Esophagus squamous epithelium (tissue), 5 donors: ENCODE measurements around the gene CXADR. TPM values are rescaled to one million over a fixed set of nuclear protein-coding genes. Genes with fewer than 3 reads are reported as not detected.
A peak's percentile ranks its signal among the peaks of the same experiment; 100 is the strongest.

ENCODE experiments used
- DNase-seq: peaks from one replicate; lab custom pipeline; 2025; lab: John Stamatoyannopoulos, UW
- H3K27ac ChIP-seq, 4 donors: fragments of 200-600 bp; sonication (generic); one replicate each; pipeline ENCODE4 v1.5.1; 2016 to 2019; ENCODE audit warnings: mild to moderate bottlenecking in 1 of 4
- H3K27me3 ChIP-seq, 4 donors: fragments of 200-600 bp; sonication (generic); 1 replicate in 3 of 4; 2 replicates in 1 of 4; pipeline versions ENCODE4 v1.5.1 to v1.6.0; 2017 to 2021; ENCODE audit warnings: antibody characterized with exemption in 1 of 4
- H3K36me3 ChIP-seq, 3 donors: fragments of 200-600 bp; sonication (generic); one replicate each; pipeline ENCODE4 v1.5.1; 2016 to 2019
- H3K4me1 ChIP-seq, 3 donors: fragments of 200-600 bp; sonication (generic); one replicate each; pipeline ENCODE4 v1.5.1; 2017 to 2019
- H3K4me3 ChIP-seq, 4 donors: fragments of 200-600 bp; sonication (generic); 1 replicate in 3 of 4; 2 replicates in 1 of 4; pipeline ENCODE4 v1.5.1; 2016 to 2019; ENCODE audit warnings: mild to moderate bottlenecking in 2 of 4, moderate library complexity in 1 of 4
- H3K9me3 ChIP-seq, 3 donors: fragments of 200-600 bp; sonication (generic); one replicate each; pipeline ENCODE4 v1.5.1; 2016 to 2019
- CTCF ChIP-seq, 6 experiments: fragments of 450-650 bp in 4 of 6; fragments of 200-600 bp in 2 of 6; sonication (generic) in 2 of 6; IDR thresholded peaks; one replicate each; pipeline ENCODE4 v1.5.1; 2016 to 2019; ENCODE audit warnings: antibody characterized with exemption in 6 of 6, mild to moderate bottlenecking in 4 of 6, moderate library complexity in 4 of 6
- POLR2A ChIP-seq, 4 donors: fragments of 450-650 bp; IDR thresholded peaks; one replicate each; pipeline ENCODE4 v1.6.1; 2017; ENCODE audit warnings: antibody characterized with exemption in 4 of 4, mild to moderate bottlenecking in 4 of 4, moderate library complexity in 3 of 4
- WGBS, 2 donors: methylation state at CpG; one replicate each; pipeline ENCODE4 v1.1.5; 2018; 5-methylcytosine and 5-hydroxymethylcytosine counted together
- intact Hi-C: fragments of 100-400 bp; cut with DNase I; formaldehyde crosslinking; loops from one replicate; pipeline ENCODE4 v1.15.0; 2022
- total RNA-seq, 4 donors: library from RNA; depleted of rRNA; stranded (reverse); fragments of >200 nt; gene quantifications; one replicate each; pipeline ENCODE4 v1.1.0, GENCODE V29; 2016
- donor health status: DM: yes; HTN: yes; CAD: no.

CXADR gene
- total RNA-seq, 4 donors from 2014 or later: 41.2 to 74.8 (median 47.9) TPM

GRCh38 chr21:17612565-17613241 lies 99.9 kb downstream of the CXADR start, which contains the start of gene BTG3:
Gene BTG3 (minus strand): TSS chr21:17612901. CDS start chr21:17609144, 3,757 bp downstream.
- H3K4me1 ChIP-seq: peaks cover 7 to 44% (median 8%) of the 10 kb centered on the region in 3 donors
- WGBS, 2 donors: no CpG with 5 or more reads among the region's 102 CpGs
- DNase-seq: no peak
- no peaks in the 10 kb centered on the region for H3K9me3 ChIP-seq
- TF ChIP-seq POLR2A (IDR thresholded peaks at IDR 0.05) (peak in 2 of 4 donors; percentile 94 to 99), CTCF (IDR thresholded peaks at IDR 0.05) (no peak)
- peak within 1 kb of the TSS; percentile 89 to 95 (median 92) for H3K27ac ChIP-seq
- H3K36me3 ChIP-seq: peaks cover 0 to 12% (median 0%) of the 10 kb centered on the region in 3 donors
- no peaks in the 10 kb centered on the region for H3K27me3 ChIP-seq
- intact Hi-C loops: no loop called here
- H3K4me3 ChIP-seq: peak within 1 kb of the TSS; percentile 62 to 91 (median 84)

GRCh38 chr21:17613242-17613676 lies 100.4 kb downstream of the CXADR start:
- H3K4me1 ChIP-seq: peaks cover 3 to 38% (median 7%) of the 10 kb centered on the region in 3 donors
- H3K36me3 ChIP-seq: peaks cover 0 to 7% (median 0%) of the 10 kb centered on the region in 3 donors
- intact Hi-C loops: no loop called here
- DNase-seq: no peak
- no peaks in the 10 kb centered on the region for H3K9me3 ChIP-seq
- WGBS, 2 donors: 20% methylated on average over 2 of the region's 16 CpGs; no CpG with 5 or more reads in 1 of the 2 donors
- H3K27ac ChIP-seq: peak overlapping the region; percentile 89 to 95 (median 92)
- H3K4me3 ChIP-seq: peak overlapping the region; percentile 62 to 91 (median 84)
- TF ChIP-seq POLR2A (IDR thresholded peaks at IDR 0.05): no peak
- TF ChIP-seq CTCF (IDR thresholded peaks at IDR 0.05): no peak
- no peaks in the 10 kb centered on the region for H3K27me3 ChIP-seq

- TF ChIP-seq POLR2A (IDR thresholded peaks at IDR 0.05) (no peak), CTCF (IDR thresholded peaks at IDR 0.05) (no peak)
- DNase-seq: no peak
- Histone ChIP-seq H3K27ac (no peak overlapping the region), H3K36me3 (no peaks in the 10 kb centered on the region), H3K9me3 (no peaks in the 10 kb centered on the region), H3K27me3 (no peaks in the 10 kb centered on the region), H3K4me3 (no peak overlapping the region), H3K4me1 (peaks cover 0 to 13% (median 0%) of the 10 kb centered on the region in 3 donors)
- WGBS, 2 donors: 87 to 96% methylated on average over 1 of the region's 1 CpG
- intact Hi-C loops: no loop called here
Observed at GRCh38 chr21:17616831-17617230, 104.0 kb downstream of the CXADR start.

GRCh38 chr21:17622018-17622417 lies 109.2 kb downstream of the CXADR start:
- H3K4me1 ChIP-seq: peaks cover 0 to 5% (median 0%) of the 10 kb centered on the region in 3 donors
- H3K27me3 ChIP-seq: peaks cover 0 to 4% (median 0%) of the 10 kb centered on the region in 4 donors
- 52 to 58% methylated on average over 2 of the region's 2 CpGs for WGBS, 2 donors
- no peak for DNase-seq
- H3K27ac ChIP-seq: no peak overlapping the region
- TF ChIP-seq CTCF (IDR thresholded peaks at IDR 0.05): no peak
- no peak for TF ChIP-seq POLR2A (IDR thresholded peaks at IDR 0.05)
- H3K36me3 ChIP-seq: no peaks in the 10 kb centered on the region
- no peak overlapping the region for H3K4me3 ChIP-seq
- intact Hi-C loops: no loop called here
- H3K9me3 ChIP-seq: no peaks in the 10 kb centered on the region

- TF ChIP-seq CTCF (IDR thresholded peaks at IDR 0.05): no peak
- no peak for TF ChIP-seq POLR2A (IDR thresholded peaks at IDR 0.05)
- H3K4me1 ChIP-seq: no peaks in the 10 kb centered on the region
- H3K36me3 ChIP-seq: no peaks in the 10 kb centered on the region
- no peak overlapping the region for H3K4me3 ChIP-seq
- DNase-seq: no peak
- 32 to 55% methylated on average over 4 of the region's 4 CpGs for WGBS, 2 donors
- no peaks in the 10 kb centered on the region for H3K27me3 ChIP-seq
- intact Hi-C loops: no loop called here
- no peaks in the 10 kb centered on the region for H3K9me3 ChIP-seq
- no peak overlapping the region for H3K27ac ChIP-seq
Observed at GRCh38 chr21:17631195-17631594, 118.4 kb downstream of the CXADR start.
